ENCODE data around the gene KLK7.

- no peak for TF ChIP-seq TAF1 (IDR thresholded peaks at IDR 0.05; ENCODE audit: low read depth, low read length)
- no peak for TF ChIP-seq POLR2A (IDR thresholded peaks at IDR 0.05; ENCODE audit: low read depth, low read length)
- TF ChIP-seq SPI1 (IDR thresholded peaks at IDR 0.05; ENCODE audit: low read depth, low read length) = no peak
- TF ChIP-seq POLR2AphosphoS5 (IDR thresholded peaks at IDR 0.05; ENCODE audit: low read depth, low read length) = no peak
- TF ChIP-seq POU2F2 (IDR thresholded peaks at IDR 0.05; ENCODE audit: low read depth, low read length) = no peak
- no peak for TF ChIP-seq PAX5 (IDR thresholded peaks at IDR 0.05; ENCODE audit: insufficient read depth, low read length, severe bottlenecking)
Observed at GRCh38 chr19:51024924-51025323, 41.2 kb upstream of the KLK7 start.
